ENCODE results near the gene TYSND1.
"Not testable (repeated sequence)": the region's sequence is repeated elsewhere in the genome, so short reads cannot be mapped to it uniquely, and the experiment has no call there.

TYSND1 gene

GRCh38 chr10:70101068-70101562 is 45.4 kb downstream of the TYSND1 start:
- not testable (repeated sequence) for DNase-seq

GRCh38 chr10:70098271-70098670 is 48.2 kb downstream of the TYSND1 start:
- DNase-seq, result no peak

- DNase-seq, result no peak
Observed at GRCh38 chr10:70097459-70097858, 49.0 kb downstream of the TYSND1 start.

- no peak for DNase-seq
Observed at GRCh38 chr10:70096705-70097420, 49.6 kb downstream of the TYSND1 start.

- no peak for DNase-seq
Observed at GRCh38 chr10:70096016-70096704, 50.3 kb downstream of the TYSND1 start.

- DNase-seq, result no peak
Observed at GRCh38 chr10:70094250-70094649, 52.2 kb downstream of the TYSND1 start.

GRCh38 chr10:70093335-70093944 is 53.1 kb downstream of the TYSND1 start:
- no peak for DNase-seq

GRCh38 chr10:70092389-70092718 is 54.1 kb downstream of the TYSND1 start:
- DNase-seq, result no peak

GRCh38 chr10:70090951-70091350 is 55.5 kb downstream of the TYSND1 start:
- DNase-seq, result no peak

GRCh38 chr10:70090013-70090412 is 56.5 kb downstream of the TYSND1 start:
- DNase-seq, result no peak

- no peak for DNase-seq
Observed at GRCh38 chr10:70088308-70088698, 58.2 kb downstream of the TYSND1 start.

Data from fibroblast of upper back skin (primary cell).